ENCODE data around the gene DDX27.

Gene DDX27

GRCh38 chr20:49277786-49278035 lies 58.5 kb downstream of the DDX27 start:
- Histone ChIP-seq H3K27me3 (ENCODE audit: insufficient read depth, low read length, poor library complexity, severe bottlenecking) (peaks cover 6% of the 10 kb centered on the region), H3K9me3 (ENCODE audit: insufficient read depth, low read depth, low read length) (peaks cover 4% of the 10 kb centered on the region; the same call in 1 of the 2 replicates), H3K4me3 (ENCODE audit: low read length, poor library complexity, severe bottlenecking) (peak overlapping the region; percentile 98), H3K9ac (ENCODE audit: low read depth, low read length, poor library complexity, severe bottlenecking) (peak overlapping the region; percentile 99), H3F3A (ENCODE audit: low read depth) (no peaks in the 10 kb centered on the region), H4K20me1 (ENCODE audit: insufficient read depth, low read length, poor library complexity, severe bottlenecking) (peaks cover 60% of the 10 kb centered on the region), H3K4me2 (ENCODE audit: low read depth, low read length, poor library complexity, severe bottlenecking) (peak overlapping the region; percentile 91), H3K9me2 (replicated peaks; ENCODE audit: low read depth, low read length) (no peaks in the 10 kb centered on the region), H3K79me2 (ENCODE audit: insufficient read depth, low read length) (peaks cover 75% of the 10 kb centered on the region), H3K4me1 (ENCODE audit: insufficient read depth, low read length, poor library complexity, severe bottlenecking) (peaks cover 48% of the 10 kb centered on the region), H3K36me3 (ENCODE audit: insufficient read depth, low read length) (peaks cover 39% of the 10 kb centered on the region), H2AFZ (ENCODE audit: low read length) (peak overlapping the region; percentile 68)
- TF ChIP-seq CTCF (conservative IDR thresholded peaks at IDR 0.05; ENCODE audit: low read length) (no peak), EZH2phosphoT487 (IDR thresholded peaks at IDR 0.05; ENCODE audit: borderline replicate concordance) (no peak)

GRCh38 chr20:49278036-49278817 lies 59.0 kb downstream of the DDX27 start, which contains the start of gene ZNFX1:
ZNFX1 (minus strand) TSS chr20:49278057; CDS start chr20:49275839, 2,218 bp downstream.
- H3K79me2 ChIP-seq (ENCODE audit: insufficient read depth, low read length) = peaks cover 81% of the 10 kb centered on the region
- H3K4me1 ChIP-seq (ENCODE audit: insufficient read depth, low read length, poor library complexity, severe bottlenecking) = peaks cover 51% of the 10 kb centered on the region
- H2AFZ ChIP-seq (ENCODE audit: low read length) = peak within 1 kb of the TSS; percentile 69

DNA sequence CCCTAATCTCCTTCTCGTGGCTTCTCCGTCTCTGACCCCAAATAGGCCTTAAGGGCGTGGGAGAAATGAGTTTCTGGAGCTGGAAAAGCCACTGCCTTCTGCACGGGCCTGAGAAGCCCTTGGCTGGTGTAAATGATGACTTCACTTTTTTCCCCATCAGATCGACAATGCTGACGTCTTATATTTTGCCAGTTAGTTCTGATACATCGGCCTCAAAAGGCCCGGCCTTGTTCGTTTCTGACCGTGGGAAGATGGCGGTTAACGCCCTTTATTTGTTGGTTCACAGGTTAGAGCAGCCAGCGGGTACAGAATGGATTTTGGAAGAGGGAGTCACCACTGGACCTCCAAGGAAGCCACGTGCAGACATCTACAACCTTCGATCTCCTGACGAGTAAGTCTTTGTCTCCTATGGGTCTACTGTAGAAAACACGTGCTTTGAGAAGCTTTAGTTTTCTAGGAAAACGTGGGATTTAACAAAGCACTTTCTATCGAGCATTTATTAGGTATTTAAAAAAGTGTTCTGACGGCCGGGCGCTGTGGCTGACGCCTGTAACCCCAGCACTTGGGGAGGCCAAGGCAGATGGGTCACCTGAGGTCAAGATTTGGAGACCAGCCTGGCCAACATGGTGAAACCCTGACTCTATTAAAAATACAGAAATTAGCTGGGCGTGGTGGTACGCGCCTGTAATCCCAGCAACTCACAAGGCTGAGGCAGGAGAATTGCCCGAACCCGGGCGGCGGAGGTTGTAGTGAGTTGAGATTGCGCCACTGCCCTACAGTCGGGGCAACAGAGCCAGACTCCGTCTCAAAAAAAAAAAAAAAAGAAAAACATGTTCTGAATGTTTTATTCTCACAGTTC lies 59.8 kb downstream of the DDX27 start:
- peaks cover 6% of the 10 kb centered on the region for H3K27me3 ChIP-seq (ENCODE audit: insufficient read depth, low read length, poor library complexity, severe bottlenecking)
- H3K9me3 ChIP-seq (ENCODE audit: insufficient read depth, low read depth, low read length) = peaks cover 4% of the 10 kb centered on the region; the same call in 1 of the 2 replicates
- H3K36me3 ChIP-seq (ENCODE audit: insufficient read depth, low read length) = peaks cover 53% of the 10 kb centered on the region
- no peaks in the 10 kb centered on the region for H3K9me2 ChIP-seq (replicated peaks; ENCODE audit: low read depth, low read length)
- peak overlapping the region; percentile 83 for H3K4me2 ChIP-seq (ENCODE audit: low read depth, low read length, poor library complexity, severe bottlenecking)
- H3F3A ChIP-seq (ENCODE audit: low read depth) = no peaks in the 10 kb centered on the region
- peak overlapping the region; percentile 98 for H3K4me3 ChIP-seq (ENCODE audit: low read length, poor library complexity, severe bottlenecking)
- TF ChIP-seq CTCF (conservative IDR thresholded peaks at IDR 0.05; ENCODE audit: low read length) = no peak
- no peak for TF ChIP-seq EZH2phosphoT487 (IDR thresholded peaks at IDR 0.05; ENCODE audit: borderline replicate concordance)
- H3K9ac ChIP-seq (ENCODE audit: low read depth, low read length, poor library complexity, severe bottlenecking) = peak overlapping the region; percentile 99
- H4K20me1 ChIP-seq (ENCODE audit: insufficient read depth, low read length, poor library complexity, severe bottlenecking) = peaks cover 74% of the 10 kb centered on the region
- no peak overlapping the region for H2AFZ ChIP-seq (ENCODE audit: low read length)
- peaks cover 56% of the 10 kb centered on the region for H3K4me1 ChIP-seq (ENCODE audit: insufficient read depth, low read length, poor library complexity, severe bottlenecking)
- peaks cover 85% of the 10 kb centered on the region for H3K79me2 ChIP-seq (ENCODE audit: insufficient read depth, low read length)

More at GRCh38 chr20:49278036-49278817, 59.0 kb downstream of the DDX27 start, which contains the start of gene ZNFX1:
- H3K9ac ChIP-seq (ENCODE audit: low read depth, low read length, poor library complexity, severe bottlenecking) = peak within 1 kb of the TSS; percentile 99
- H3K4me2 ChIP-seq (ENCODE audit: low read depth, low read length, poor library complexity, severe bottlenecking) = peak within 1 kb of the TSS; percentile 91
- H3K27me3 ChIP-seq (ENCODE audit: insufficient read depth, low read length, poor library complexity, severe bottlenecking) = peaks cover 6% of the 10 kb centered on the region
- H4K20me1 ChIP-seq (ENCODE audit: insufficient read depth, low read length, poor library complexity, severe bottlenecking) = peaks cover 65% of the 10 kb centered on the region
- no peaks in the 10 kb centered on the region for H3F3A ChIP-seq (ENCODE audit: low read depth)
- TF ChIP-seq CTCF (conservative IDR thresholded peaks at IDR 0.05; ENCODE audit: low read length) = no peak
- no peak for TF ChIP-seq EZH2phosphoT487 (IDR thresholded peaks at IDR 0.05; ENCODE audit: borderline replicate concordance)
- peaks cover 4% of the 10 kb centered on the region; the same call in 1 of the 2 replicates for H3K9me3 ChIP-seq (ENCODE audit: insufficient read depth, low read depth, low read length)
- peaks cover 45% of the 10 kb centered on the region for H3K36me3 ChIP-seq (ENCODE audit: insufficient read depth, low read length)
- no peaks in the 10 kb centered on the region for H3K9me2 ChIP-seq (replicated peaks; ENCODE audit: low read depth, low read length)
- H3K4me3 ChIP-seq (ENCODE audit: low read length, poor library complexity, severe bottlenecking) = peak within 1 kb of the TSS; percentile 98
